Mucosa of rectum (tissue), 2 donors: ENCODE results near the gene PIK3CD.

Experiments
- H3K27ac ChIP-seq, 2 donors: one replicate each; pipeline ENCODE4 v1.7.0; 2013; ENCODE audit warnings: inconsistent platforms in 2 of 2, low read depth in 2 of 2, low read length in 2 of 2
- H3K27me3 ChIP-seq, 2 donors: one replicate each; pipeline ENCODE4 v1.7.0; 2013; ENCODE audit warnings: low read length in 2 of 2; ENCODE audit not compliant: control insufficient read depth in 2 of 2, insufficient read depth in 2 of 2
- H3K36me3 ChIP-seq, 2 donors: one replicate each; pipeline ENCODE4 v1.7.0; 2013; ENCODE audit warnings: low read length in 2 of 2; ENCODE audit not compliant: control insufficient read depth in 2 of 2, insufficient read depth in 2 of 2
- H3K4me1 ChIP-seq, 2 donors: one replicate each; pipeline ENCODE4 v1.7.0; 2013; ENCODE audit warnings: low read length in 2 of 2, mild to moderate bottlenecking in 1 of 2; ENCODE audit not compliant: control insufficient read depth in 2 of 2, insufficient read depth in 2 of 2
- H3K4me3 ChIP-seq, 2 donors: one replicate each; pipeline ENCODE4 v1.7.0; 2013; ENCODE audit warnings: low read length in 2 of 2
- H3K9ac ChIP-seq, 2 donors: one replicate each; pipeline ENCODE4 v1.7.0; 2013; ENCODE audit warnings: low read length in 2 of 2, low read depth in 1 of 2, mild to moderate bottlenecking in 1 of 2
- H3K9me3 ChIP-seq, 2 donors: one replicate each; pipeline ENCODE4 v1.7.0; 2013; ENCODE audit warnings: low read length in 2 of 2; ENCODE audit not compliant: control insufficient read depth in 2 of 2
- donor health status: healthy.
- donor health status: Normal muscosa, but diverticular disease.

Gene PIK3CD

DNA sequence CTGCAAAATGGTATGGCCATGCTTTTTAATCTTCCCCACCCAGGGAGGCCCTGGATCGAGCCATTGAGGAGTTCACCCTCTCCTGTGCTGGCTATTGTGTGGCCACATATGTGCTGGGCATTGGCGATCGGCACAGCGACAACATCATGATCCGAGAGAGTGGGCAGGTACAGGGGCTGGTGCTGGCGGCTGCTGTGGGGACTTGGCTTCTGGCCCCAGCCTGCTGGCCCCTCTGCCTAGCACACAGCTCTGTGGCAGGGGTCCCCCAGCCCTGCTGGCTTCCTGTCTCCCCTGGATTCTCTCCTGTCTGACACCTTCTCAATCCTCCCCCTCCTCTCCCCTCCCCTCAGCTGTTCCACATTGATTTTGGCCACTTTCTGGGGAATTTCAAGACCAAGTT, 72.4 kb downstream of the PIK3CD start:
- no peaks in the 10 kb centered on the region for H3K9me3 ChIP-seq
- H3K27me3 ChIP-seq, result no peaks in the 10 kb centered on the region
- no peak overlapping the region for H3K4me3 ChIP-seq
- H3K4me1 ChIP-seq, result peaks cover under 1 to 3% of the 10 kb centered on the region in 2 donors
- peaks cover 12 to 33% of the 10 kb centered on the region in 2 donors for H3K36me3 ChIP-seq
- H3K9ac ChIP-seq, result no peak overlapping the region
- H3K27ac ChIP-seq, result no peak overlapping the region

DNA sequence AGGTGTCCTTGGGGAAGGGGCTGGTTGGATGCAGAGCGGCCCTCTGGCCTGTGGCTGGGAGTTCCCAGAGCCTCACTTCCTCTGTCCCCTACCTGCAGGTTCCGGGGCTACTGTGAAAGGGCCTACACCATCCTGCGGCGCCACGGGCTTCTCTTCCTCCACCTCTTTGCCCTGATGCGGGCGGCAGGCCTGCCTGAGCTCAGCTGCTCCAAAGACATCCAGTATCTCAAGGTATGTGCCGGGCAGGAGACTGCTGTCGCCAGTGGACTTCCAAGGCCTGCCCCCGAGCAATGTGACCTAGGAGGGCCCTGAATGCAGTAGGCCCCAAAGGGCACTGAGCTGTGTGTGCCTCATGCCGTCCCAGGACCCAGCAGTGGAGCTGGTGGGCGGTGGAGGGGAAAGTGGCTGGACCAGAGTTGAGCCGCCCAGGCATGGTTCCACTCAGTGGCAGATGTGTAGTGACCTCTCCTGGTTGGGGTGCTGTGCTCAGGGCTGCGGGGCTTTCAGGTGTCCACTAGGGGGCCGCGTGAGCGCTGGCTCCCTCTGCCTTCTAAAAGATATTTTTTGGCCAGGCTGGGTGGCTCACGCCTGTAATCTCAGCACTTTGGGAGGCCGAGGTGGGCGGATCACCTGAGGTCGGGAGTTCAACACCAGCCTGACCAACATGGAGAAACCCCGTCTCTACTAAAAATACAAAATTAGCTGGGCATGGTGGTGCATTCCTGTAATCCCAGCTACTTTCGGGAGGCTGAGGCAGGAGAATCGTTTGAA, 73.4 kb downstream of the PIK3CD start:
- no peaks in the 10 kb centered on the region for H3K9me3 ChIP-seq
- no peak overlapping the region for H3K9ac ChIP-seq
- peaks cover 0 to 2% of the 10 kb centered on the region in 2 donors for H3K4me1 ChIP-seq
- H3K36me3 ChIP-seq, result peaks cover 18 to 40% of the 10 kb centered on the region in 2 donors
- H3K4me3 ChIP-seq, result no peak overlapping the region
- no peak overlapping the region for H3K27ac ChIP-seq
- no peaks in the 10 kb centered on the region for H3K27me3 ChIP-seq

GRCh38 chr1:9726406-9726805, 74.9 kb downstream of the PIK3CD start:
- Histone ChIP-seq H3K9me3 (no peaks in the 10 kb centered on the region), H3K36me3 (peaks cover 33 to 50% of the 10 kb centered on the region in 2 donors), H3K27ac (no peak overlapping the region), H3K4me1 (peaks cover 0 to 2% of the 10 kb centered on the region in 2 donors), H3K9ac (no peak overlapping the region), H3K4me3 (no peak overlapping the region), H3K27me3 (no peaks in the 10 kb centered on the region)

DNA sequence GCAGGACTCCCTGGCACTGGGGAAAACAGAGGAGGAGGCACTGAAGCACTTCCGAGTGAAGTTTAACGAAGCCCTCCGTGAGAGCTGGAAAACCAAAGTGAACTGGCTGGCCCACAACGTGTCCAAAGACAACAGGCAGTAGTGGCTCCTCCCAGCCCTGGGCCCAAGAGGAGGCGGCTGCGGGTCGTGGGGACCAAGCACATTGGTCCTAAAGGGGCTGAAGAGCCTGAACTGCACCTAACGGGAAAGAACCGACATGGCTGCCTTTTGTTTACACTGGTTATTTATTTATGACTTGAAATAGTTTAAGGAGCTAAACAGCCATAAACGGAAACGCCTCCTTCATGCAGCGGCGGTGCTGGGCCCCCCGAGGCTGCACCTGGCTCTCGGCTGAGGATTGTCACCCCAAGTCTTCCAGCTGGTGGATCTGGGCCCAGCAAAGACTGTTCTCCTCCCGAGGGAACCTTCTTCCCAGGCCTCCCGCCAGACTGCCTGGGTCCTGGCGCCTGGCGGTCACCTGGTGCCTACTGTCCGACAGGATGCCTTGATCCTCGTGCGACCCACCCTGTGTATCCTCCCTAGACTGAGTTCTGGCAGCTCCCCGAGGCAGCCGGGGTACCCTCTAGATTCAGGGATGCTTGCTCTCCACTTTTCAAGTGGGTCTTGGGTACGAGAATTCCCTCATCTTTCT, 75.5 kb downstream of the PIK3CD start:
- H3K9me3 ChIP-seq, result no peaks in the 10 kb centered on the region

DNA sequence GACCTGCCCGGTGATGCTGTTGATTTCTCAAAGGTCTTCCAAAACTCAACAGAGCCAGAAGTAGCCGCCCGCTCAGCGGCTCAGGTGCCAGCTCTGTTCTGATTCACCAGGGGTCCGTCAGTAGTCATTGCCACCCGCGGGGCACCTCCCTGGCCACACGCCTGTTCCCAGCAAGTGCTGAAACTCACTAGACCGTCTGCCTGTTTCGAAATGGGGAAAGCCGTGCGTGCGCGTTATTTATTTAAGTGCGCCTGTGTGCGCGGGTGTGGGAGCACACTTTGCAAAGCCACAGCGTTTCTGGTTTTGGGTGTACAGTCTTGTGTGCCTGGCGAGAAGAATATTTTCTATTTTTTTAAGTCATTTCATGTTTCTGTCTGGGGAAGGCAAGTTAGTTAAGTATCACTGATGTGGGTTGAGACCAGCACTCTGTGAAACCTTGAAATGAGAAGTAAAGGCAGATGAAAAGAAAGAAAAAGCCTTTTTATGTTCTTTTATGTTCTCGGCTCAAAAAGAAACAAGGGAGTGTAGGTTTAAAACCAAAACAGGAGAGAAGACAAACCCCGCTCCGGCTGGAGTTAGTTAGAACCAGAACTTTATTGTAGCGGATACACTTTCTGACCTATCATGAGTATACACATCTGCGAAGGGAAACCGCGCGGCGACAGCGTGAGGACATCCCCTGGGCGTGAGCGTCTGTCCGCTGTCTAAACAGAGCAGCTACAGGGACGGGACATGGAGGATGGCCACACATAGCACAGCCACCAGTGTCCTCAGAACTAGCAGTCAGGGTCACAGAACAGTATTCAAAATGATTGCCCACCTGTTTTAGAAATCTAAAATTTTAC, 77.1 kb downstream of the PIK3CD start:
- no peak overlapping the region for H3K27ac ChIP-seq
- H3K36me3 ChIP-seq, result peaks cover 44 to 56% of the 10 kb centered on the region in 2 donors
- no peaks in the 10 kb centered on the region for H3K4me1 ChIP-seq
- no peaks in the 10 kb centered on the region for H3K9me3 ChIP-seq
- H3K27me3 ChIP-seq, result no peaks in the 10 kb centered on the region
- H3K4me3 ChIP-seq, result no peak overlapping the region
- no peak overlapping the region for H3K9ac ChIP-seq

More for the DNA sequence above, 75.5 kb downstream of the PIK3CD start:
- peaks cover 38 to 53% of the 10 kb centered on the region in 2 donors for H3K36me3 ChIP-seq
- no peak overlapping the region for H3K4me3 ChIP-seq
- H3K4me1 ChIP-seq, result no peaks in the 10 kb centered on the region
- H3K27me3 ChIP-seq, result no peaks in the 10 kb centered on the region
- no peak overlapping the region for H3K9ac ChIP-seq
- H3K27ac ChIP-seq, result no peak overlapping the region

GRCh38 chr1:9729523-9729922, 78.0 kb downstream of the PIK3CD start:
- H3K27ac ChIP-seq, result no peak overlapping the region
- H3K27me3 ChIP-seq, result no peaks in the 10 kb centered on the region
- H3K9ac ChIP-seq, result no peak overlapping the region
- no peaks in the 10 kb centered on the region for H3K4me1 ChIP-seq
- H3K4me3 ChIP-seq, result no peak overlapping the region
- peaks cover 53 to 55% of the 10 kb centered on the region in 2 donors for H3K36me3 ChIP-seq
- no peaks in the 10 kb centered on the region for H3K9me3 ChIP-seq

DNA sequence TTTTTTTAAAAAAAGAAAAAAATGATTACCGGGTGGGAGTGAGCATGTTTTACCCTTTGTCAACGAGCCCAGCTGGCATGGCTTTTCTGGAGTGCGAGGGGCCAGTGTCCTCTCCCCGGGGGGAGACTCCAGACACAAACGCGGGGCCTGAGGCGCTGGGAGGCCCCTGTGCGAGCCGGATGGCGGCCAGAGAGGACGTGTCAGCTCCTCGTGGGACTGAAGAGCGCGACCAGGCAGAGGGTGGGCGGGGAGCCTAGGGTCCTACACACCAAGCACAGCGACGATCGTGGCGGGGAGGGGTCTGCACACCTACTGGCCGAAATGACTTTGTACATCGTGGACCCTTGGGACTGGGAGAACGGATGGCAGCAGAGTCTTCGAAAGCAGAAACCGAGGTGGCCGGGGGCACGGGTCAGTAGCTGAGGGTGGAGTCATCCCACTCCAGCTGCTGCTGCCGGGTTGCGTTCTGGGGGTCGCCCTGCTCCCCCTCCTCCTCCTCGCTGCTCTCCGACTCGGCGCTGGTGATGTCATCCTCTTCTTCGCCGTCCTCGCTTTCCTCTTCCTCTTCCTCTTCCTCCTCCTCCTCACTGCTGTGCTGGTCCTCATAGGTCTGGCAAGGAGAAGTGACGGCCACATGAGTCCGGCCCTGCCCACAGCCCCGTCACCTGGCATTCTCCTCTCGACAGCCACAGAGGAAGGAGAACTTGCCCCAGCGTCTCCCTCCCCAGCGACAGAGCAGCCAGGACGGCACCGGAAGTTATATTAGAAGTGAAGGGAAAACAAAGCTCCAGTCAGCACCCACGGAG, 78.8 kb downstream of the PIK3CD start:
- Histone ChIP-seq H3K9me3 (no peaks in the 10 kb centered on the region), H3K9ac (no peak overlapping the region), H3K4me1 (no peaks in the 10 kb centered on the region), H3K27me3 (no peaks in the 10 kb centered on the region), H3K4me3 (no peak overlapping the region), H3K36me3 (peaks cover 60 to 62% of the 10 kb centered on the region in 2 donors), H3K27ac (no peak overlapping the region)

DNA sequence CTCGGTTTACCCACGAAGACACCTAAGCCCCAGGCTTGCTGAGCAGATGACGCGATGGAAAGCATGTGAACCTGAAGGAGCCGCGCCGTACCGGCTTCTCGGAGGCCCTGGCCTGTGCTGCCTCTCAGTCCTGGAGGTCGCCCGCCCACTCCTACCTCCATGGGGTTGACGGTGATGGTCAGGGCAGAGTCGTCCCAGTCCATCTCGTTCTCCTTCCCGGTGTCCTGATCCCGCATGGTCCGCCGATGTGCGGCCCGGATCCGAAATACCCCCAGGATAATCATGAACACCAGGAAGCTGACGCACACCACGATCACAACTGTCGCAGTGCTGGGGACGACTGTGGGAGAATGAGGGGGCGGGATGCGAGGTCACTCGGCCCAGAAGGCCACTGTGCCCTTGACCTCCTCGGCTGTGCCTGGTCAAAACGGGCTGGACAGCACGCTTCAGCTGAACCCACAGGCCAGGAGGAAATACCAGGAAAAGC, 79.6 kb downstream of the PIK3CD start:
- Histone ChIP-seq H3K4me3 (no peak overlapping the region), H3K27ac (no peak overlapping the region), H3K36me3 (peaks cover 68 to 70% of the 10 kb centered on the region in 2 donors)

GRCh38 chr1:9731561-9731960, 80.0 kb downstream of the PIK3CD start:
- H3K27ac ChIP-seq, result no peak overlapping the region
- no peaks in the 10 kb centered on the region for H3K27me3 ChIP-seq
- H3K36me3 ChIP-seq, result peaks cover 72 to 75% of the 10 kb centered on the region in 2 donors
- H3K9ac ChIP-seq, result no peak overlapping the region
- no peaks in the 10 kb centered on the region for H3K9me3 ChIP-seq
- no peaks in the 10 kb centered on the region for H3K4me1 ChIP-seq
- H3K4me3 ChIP-seq, result no peak overlapping the region

More for the DNA sequence above, 79.6 kb downstream of the PIK3CD start:
- H3K9ac ChIP-seq, result no peak overlapping the region
- H3K9me3 ChIP-seq, result no peaks in the 10 kb centered on the region
- H3K27me3 ChIP-seq, result no peaks in the 10 kb centered on the region
- H3K4me1 ChIP-seq, result no peaks in the 10 kb centered on the region
